ENCODE results near the gene SCNM1.

GRCh38 chr1:151145304-151146071 is 20.5 kb upstream of the SCNM1 start:
- TF ChIP-seq CTCF (IDR thresholded peaks at IDR 0.05) (no peak), EP300 (IDR thresholded peaks at IDR 0.05) (no peak), POLR2A (IDR thresholded peaks at IDR 0.05) (no peak)

Data from gastroesophageal sphincter (tissue), 3 donors.